Measurements from ENCODE around the gene CD58. TPM values are rescaled to one million over a fixed set of nuclear protein-coding genes. Genes with fewer than 3 reads are reported as not detected.

The CD58 gene
- total RNA-seq, 2 experiments from 2014 or later, result 8.1 to 8.2 TPM

DNA sequence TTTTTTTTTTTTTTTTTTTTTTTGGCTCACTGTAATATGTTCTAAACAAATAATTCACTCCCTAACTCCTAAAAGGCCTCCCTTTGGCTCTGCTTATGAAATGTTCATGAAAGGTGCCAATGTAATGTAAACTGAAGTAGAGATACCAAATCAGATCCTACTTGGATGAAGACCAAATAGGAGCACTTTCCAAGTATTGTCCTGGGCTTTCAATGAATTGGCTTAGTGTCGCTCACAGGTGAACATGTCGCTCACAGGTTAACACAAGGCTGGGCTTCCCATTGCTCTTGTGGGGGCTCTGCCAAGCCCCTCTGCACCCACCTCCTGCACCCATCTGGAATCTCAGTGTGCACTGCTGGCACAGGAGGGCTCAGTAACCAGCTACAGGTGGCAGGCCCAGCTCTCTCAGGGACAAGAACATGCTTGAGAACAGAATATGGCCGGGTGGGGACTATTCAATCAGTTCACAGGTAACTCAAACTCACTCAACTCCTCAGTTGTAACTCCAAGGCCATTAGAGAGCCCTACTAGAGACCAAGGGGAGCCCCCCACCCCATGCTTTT, 10.6 kb upstream of the CD58 start:
- H3K27me3 Mint-ChIP-seq, result no peaks in the 10 kb centered on the region
- H3K36me3 Mint-ChIP-seq, result no peaks in the 10 kb centered on the region
- H3K9me3 Mint-ChIP-seq, result no peaks in the 10 kb centered on the region
- no peak overlapping the region for H3K4me3 Mint-ChIP-seq
- H3K4me1 Mint-ChIP-seq, result peaks cover 6% of the 10 kb centered on the region
- DNase-seq, result no peak
- H3K27ac Mint-ChIP-seq, result no peak overlapping the region

DNA sequence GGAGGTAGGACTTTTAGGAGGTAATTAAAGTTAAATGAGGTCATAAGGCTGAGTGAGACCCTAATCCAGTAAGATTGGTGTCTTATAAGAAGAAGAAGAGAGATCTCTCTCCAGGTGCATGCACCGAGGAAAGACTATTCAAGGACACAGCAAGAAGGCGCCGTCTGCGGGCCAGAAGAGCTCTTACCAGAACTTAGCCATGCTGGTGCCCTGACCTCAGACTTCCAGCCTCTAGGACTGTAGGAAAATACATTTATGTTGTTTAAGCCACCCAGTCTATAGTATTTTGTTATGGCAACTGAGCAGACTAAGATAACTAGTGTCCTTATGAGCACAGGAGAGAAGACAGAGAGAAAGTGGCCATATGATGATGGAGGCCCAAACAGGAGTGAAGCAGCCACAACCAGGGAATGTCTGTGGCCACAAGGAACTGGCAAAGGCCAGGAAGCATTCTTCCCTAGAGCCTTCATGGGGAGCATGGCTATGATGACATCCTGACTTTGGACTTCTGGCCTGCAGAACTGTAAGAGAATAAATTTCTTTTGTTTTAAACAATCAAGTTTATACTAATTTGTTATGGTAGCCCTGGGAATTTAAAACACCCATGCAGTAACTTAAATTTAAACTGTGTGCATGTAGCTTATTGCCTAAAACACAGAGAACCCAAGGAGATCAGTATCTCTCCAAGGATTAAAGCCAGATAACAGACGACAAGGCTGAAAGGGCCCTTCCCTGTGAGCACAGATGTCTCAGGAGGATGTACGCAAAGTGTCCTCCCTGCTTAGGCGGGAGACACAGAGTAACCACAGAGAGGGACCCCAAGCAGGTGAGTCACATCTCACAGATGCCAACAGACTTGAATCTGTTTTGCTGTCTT, 9.9 kb upstream of the CD58 start:
- no peaks in the 10 kb centered on the region for H3K36me3 Mint-ChIP-seq
- peaks cover under 1% of the 10 kb centered on the region for H3K4me1 Mint-ChIP-seq
- H3K4me3 Mint-ChIP-seq, result no peak overlapping the region
- no peak overlapping the region for H3K27ac Mint-ChIP-seq
- H3K9me3 Mint-ChIP-seq, result no peaks in the 10 kb centered on the region
- DNase-seq, result no peak
- H3K27me3 Mint-ChIP-seq, result no peaks in the 10 kb centered on the region

DNA sequence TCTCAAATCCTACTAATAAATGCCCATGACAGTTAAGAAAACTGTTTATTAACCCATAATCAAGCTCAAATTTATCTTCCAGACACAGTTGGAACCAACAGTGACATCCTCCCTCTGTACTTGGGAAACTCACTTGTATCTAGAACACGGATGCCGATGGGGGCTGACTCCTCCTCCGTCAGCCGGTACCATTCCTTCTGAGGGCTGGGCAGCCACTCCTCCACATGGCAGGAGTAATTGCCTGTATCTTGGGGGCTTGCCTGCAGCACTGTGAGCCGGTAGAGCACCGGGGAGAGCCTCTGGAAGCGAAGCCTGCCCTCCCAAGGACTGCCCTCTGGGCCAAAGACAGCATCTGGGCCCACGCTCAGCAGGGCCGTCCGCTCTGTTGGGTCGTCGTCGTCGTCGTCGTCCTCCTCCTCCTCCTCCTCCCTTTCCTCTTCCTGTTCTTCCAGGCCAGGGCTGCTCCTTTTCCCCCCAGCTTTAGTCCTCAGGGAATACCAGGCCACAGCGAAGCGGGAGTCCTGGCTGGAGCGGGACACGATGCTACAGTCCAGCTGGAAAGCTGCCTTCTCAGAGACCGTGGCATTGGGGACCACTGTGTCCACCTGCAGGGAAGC, 8.5 kb upstream of the CD58 start:
- no peak for DNase-seq
- no peaks in the 10 kb centered on the region for H3K36me3 Mint-ChIP-seq
- no peaks in the 10 kb centered on the region for H3K9me3 Mint-ChIP-seq
- H3K27ac Mint-ChIP-seq, result no peak overlapping the region
- peaks cover 5% of the 10 kb centered on the region for H3K4me1 Mint-ChIP-seq
- no peak overlapping the region for H3K4me3 Mint-ChIP-seq
- no peaks in the 10 kb centered on the region for H3K27me3 Mint-ChIP-seq

DNA sequence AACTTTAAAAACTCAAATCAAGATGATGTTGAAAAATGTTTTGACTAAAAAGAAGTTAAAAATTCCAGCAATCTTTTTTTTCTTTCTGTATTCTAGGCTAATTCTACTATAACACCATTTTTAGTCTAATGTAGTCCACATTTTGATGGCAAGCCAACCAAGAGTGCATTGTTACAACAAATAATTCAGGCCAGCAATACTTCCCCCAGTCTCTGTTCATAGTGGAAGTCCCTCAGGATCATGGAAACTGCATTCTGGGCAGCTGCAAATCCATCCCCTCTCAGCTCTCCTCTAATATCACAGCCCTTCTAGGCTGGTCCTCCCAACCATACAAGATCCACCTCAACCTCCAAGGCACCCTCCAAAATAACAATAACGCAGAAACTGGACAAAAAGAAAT, 7.8 kb upstream of the CD58 start:
- H3K4me3 Mint-ChIP-seq, result no peak overlapping the region
- no peaks in the 10 kb centered on the region for H3K9me3 Mint-ChIP-seq
- no peaks in the 10 kb centered on the region for H3K36me3 Mint-ChIP-seq
- peaks cover 5% of the 10 kb centered on the region for H3K4me1 Mint-ChIP-seq
- H3K27ac Mint-ChIP-seq, result no peak overlapping the region
- no peak for DNase-seq
- peaks cover 5% of the 10 kb centered on the region for H3K27me3 Mint-ChIP-seq

DNA sequence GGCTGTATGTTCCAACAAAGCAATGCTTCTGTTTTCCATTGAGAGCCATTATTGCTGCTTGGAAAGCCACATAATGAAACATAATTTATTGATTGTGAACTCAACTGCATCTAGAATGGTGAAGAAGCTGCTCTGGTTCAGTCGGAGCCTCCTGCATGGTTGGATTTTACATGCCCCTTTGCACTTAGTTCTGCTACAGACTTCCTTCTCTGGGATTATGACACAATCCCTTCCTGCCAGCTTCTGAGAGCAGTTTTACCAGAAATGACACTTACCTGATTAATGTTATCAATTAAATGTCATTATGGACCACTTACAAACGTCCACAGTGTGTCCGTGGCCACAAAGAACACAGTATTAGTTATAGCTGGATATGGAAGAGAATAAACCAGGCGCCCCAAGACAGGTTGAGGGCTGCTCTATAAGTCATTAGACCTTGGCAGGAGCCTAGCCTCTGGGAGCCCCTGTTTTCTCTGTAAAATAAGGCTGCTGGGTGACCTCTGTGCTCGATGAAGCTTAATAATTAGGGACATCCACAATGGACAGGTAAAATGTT, 7.0 kb upstream of the CD58 start:
- Mint-ChIP-seq H3K36me3 (no peaks in the 10 kb centered on the region), H3K9me3 (no peaks in the 10 kb centered on the region), H3K27ac (no peak overlapping the region), H3K4me3 (no peak overlapping the region), H3K4me1 (peaks cover 5% of the 10 kb centered on the region), H3K27me3 (peaks cover 5% of the 10 kb centered on the region)
- no peak for DNase-seq

DNA sequence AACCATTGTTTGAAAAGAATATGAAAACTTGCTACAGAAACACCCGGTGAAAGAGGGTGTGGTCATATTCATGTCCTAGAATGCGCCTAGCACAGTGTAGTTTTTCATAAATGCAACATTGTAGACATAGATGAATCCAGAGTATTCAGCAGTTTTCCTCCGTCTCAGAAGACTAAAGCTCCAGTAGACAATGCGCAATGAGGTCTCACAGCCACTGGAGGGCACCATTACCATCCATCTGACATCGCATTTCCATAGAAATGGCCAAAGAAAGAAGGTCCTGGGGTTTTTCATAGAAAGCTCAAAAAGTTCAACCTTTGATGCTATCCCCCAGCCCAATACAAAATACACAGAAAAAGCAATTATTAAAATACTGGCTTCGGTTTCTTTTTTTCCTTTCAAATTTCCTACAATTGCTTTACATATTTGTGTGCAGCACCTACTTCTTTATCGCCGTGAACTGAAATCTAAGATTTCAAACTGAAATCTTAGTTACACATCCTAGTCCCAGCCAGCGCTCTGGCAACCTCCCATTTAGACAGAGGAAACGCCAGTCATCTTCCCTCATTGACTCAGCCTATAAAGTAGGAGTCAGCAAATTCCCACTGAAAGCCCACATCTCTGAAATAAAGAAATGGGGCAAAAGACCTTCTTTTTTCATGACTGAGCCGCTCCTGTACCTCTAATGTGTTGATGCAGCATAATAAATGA, 3.9 kb upstream of the CD58 start:
- H3K4me1 Mint-ChIP-seq, result peaks cover 18% of the 10 kb centered on the region
- peaks cover 1% of the 10 kb centered on the region for H3K36me3 Mint-ChIP-seq
- no peaks in the 10 kb centered on the region for H3K9me3 Mint-ChIP-seq
- peak; percentile 43 for DNase-seq
- no peak overlapping the region for H3K27ac Mint-ChIP-seq
- no peak overlapping the region for H3K4me3 Mint-ChIP-seq
- peaks cover 15% of the 10 kb centered on the region for H3K27me3 Mint-ChIP-seq

DNA sequence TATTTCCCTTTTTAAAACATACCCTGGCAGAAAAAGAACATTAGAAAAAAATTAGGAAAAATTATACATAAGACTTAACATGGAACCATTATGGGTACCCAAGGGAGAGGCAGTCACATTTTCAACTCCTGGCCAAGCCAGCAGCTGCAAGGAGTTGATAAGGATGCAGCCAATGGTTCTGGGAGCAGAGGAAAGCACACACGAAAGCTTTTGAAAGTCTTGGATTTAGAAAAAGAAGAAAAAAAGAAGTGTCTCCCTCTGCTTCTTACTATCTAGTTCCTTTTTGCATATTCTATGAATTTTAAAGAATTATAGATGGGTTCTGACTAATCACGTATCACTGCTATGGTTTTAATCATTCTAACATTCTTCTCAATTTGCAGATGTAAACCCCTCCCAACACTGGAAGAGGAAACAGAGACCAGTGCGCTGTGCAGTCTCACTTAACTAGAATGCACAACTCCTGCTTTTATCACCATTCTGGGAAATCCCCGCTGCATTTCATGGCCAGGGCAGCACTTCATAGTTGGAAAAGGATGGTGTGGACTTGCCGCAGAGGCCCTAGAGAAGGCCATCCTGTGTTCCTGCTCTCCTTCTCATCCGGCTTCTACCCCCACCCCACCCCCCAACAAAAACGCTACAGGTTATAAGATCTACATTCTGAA, 2.7 kb upstream of the CD58 start:
- Mint-ChIP-seq H3K4me3 (no peak overlapping the region), H3K9me3 (no peaks in the 10 kb centered on the region)

DNA sequence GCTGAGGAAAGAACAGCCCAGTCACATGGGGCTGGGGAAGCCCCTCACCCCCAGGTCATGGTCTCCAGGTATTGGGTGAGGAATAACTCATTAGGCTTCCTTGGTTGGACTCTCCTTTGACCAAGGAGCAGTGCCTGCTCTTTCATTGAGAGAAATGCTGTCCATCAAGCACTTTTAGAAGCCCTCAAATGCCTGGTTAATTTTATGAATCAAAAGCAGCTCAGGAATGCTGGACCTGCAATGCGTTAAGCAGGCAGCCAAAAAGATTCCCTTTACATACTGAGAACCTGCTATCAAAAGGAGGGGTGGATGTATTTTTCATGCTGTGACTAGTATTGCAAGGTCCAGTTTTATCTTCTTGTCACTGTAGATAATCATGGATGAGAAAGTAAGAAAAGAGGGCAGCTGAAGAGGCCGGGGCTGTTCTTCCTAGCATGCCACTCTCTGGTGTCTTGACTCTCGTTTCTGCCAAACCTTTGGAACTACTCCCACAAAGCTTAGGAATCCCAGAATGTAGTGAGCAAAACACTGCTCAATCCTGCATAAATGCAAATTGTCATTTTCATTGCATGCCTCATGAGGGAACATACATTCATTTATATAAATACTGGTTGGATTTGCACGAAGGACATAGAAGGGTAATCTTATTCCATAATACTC, 2.1 kb upstream of the CD58 start:
- Mint-ChIP-seq H3K27ac (no peak overlapping the region), H3K27me3 (peaks cover 15% of the 10 kb centered on the region), H3K4me1 (peaks cover 30% of the 10 kb centered on the region), H3K4me3 (no peak overlapping the region), H3K36me3 (peaks cover 7% of the 10 kb centered on the region), H3K9me3 (no peaks in the 10 kb centered on the region)
- DNase-seq, result no peak

More for the DNA sequence above, 2.7 kb upstream of the CD58 start:
- no peak for DNase-seq
- H3K36me3 Mint-ChIP-seq, result peaks cover 7% of the 10 kb centered on the region
- no peak overlapping the region for H3K27ac Mint-ChIP-seq
- H3K27me3 Mint-ChIP-seq, result peaks cover 15% of the 10 kb centered on the region
- peaks cover 26% of the 10 kb centered on the region for H3K4me1 Mint-ChIP-seq

DNA sequence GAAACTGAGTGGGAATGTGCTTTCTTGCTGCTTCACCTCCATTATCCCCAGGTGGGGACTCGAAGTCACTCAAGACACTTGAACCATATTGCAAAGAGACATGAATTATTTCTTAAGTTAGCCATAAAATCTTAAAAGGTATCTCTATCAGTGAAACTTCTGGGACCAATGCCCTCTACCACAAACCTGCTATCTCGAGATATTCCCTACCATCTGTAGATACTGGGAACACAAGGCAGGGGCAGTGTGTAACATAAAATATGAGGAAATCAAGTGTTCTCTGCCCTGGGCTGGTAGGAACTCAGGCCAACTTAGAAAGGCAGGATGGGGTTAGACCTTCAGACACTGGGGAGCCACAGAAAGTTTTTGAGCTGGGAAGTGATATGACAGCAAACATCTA, 1.3 kb upstream of the CD58 start:
- Mint-ChIP-seq H3K9me3 (no peaks in the 10 kb centered on the region), H3K27ac (peak overlapping the region; percentile 61), H3K4me1 (peaks cover 32% of the 10 kb centered on the region), H3K36me3 (peaks cover 9% of the 10 kb centered on the region), H3K4me3 (peak overlapping the region; percentile 77), H3K27me3 (peaks cover 15% of the 10 kb centered on the region)
- no peak for DNase-seq

DNA sequence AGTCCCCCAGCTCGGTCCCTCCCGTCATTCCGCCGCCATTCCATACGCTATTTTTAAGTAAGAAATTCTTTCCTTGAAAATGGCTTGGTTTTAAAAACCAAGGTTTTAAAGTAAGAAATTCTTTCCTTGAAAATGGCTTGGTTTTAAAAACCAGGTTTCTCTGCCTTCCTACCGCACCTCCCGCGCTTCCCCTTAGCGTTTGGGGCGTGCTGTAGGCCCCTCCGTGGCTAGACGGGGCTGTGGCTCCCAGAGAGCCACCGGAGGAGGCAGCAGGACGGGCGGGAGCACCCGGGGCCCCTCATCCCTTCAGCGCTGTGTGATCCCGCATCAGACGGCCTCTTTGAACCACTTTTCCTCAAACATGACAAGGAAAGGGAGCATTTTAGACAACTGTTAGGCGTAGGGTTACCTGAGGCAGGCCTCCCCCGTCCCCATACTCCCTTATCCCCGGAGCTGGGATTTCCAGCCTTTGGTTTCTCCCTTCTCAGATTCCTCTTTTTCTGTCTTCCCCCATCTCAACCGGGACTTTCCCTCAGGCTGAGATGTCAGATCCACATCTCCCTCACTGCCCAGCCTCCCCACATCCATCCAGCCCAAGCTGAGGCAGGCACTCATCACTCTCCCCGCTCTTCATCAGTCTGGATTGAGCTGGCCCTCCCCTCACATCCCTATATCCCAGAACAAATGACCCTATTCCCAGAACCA, 541 bp upstream of the CD58 start:
- Mint-ChIP-seq H3K4me3 (peak overlapping the region; percentile 77), H3K4me1 (peaks cover 32% of the 10 kb centered on the region), H3K9me3 (no peaks in the 10 kb centered on the region), H3K27me3 (peaks cover 15% of the 10 kb centered on the region), H3K27ac (peak overlapping the region; percentile 61), H3K36me3 (peaks cover 9% of the 10 kb centered on the region)
- DNase-seq, result no peak

DNA sequence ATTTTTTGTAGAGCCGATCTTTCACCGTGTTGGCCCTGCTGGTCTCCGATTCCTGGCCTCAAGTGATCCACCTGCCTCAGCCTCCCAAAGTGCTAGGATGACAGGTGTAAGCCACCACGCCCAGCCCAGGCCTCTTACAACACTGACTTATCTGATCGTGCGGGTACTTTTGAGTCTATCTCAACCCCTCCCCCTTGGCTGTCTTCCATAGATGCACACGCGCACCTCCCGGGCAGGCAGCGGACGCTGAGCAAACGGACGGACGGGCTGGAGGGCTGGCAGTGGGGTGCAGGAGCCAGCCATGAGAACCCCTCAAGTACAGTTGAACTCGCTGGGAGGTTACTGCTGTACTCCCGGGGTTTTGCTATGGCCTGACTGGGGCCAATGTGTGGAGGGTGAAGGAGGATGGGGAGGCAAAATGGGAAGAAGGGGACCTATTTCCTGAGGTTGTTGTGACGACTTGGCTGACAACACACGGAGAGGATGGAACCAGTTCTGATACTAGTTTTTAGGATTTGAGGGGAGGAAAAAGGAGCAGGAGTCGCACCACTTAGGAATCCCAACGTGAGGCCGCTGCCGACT, 959 bp downstream of the CD58 start:
- DNase-seq, result no peak
- H3K9me3 Mint-ChIP-seq, result peaks cover 2% of the 10 kb centered on the region
- peaks cover 15% of the 10 kb centered on the region for H3K27me3 Mint-ChIP-seq
- peak overlapping the region; percentile 77 for H3K4me3 Mint-ChIP-seq
- peaks cover 11% of the 10 kb centered on the region for H3K36me3 Mint-ChIP-seq
- peaks cover 30% of the 10 kb centered on the region for H3K4me1 Mint-ChIP-seq
- peak overlapping the region; percentile 65 for H3K27ac Mint-ChIP-seq

DNA sequence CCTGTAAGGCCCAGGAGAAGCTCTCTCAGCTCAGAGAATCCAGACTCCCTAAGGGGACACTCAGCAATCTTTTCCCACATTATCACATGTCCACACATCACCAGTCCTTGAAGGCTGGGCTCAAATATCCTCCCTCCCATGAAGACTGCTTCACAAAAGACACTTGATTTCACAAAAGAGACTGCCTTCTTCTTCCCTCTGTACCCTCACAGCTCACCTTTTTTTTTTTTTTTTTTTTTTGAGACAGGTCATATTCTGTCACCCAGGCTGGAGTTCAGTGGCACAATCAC, 1.5 kb downstream of the CD58 start:
- Mint-ChIP-seq H3K9me3 (peaks cover 5% of the 10 kb centered on the region), H3K4me1 (peaks cover 30% of the 10 kb centered on the region), H3K27ac (no peak overlapping the region), H3K36me3 (peaks cover 15% of the 10 kb centered on the region), H3K27me3 (peaks cover 15% of the 10 kb centered on the region), H3K4me3 (peak overlapping the region; percentile 77)
- DNase-seq, result no peak

DNA sequence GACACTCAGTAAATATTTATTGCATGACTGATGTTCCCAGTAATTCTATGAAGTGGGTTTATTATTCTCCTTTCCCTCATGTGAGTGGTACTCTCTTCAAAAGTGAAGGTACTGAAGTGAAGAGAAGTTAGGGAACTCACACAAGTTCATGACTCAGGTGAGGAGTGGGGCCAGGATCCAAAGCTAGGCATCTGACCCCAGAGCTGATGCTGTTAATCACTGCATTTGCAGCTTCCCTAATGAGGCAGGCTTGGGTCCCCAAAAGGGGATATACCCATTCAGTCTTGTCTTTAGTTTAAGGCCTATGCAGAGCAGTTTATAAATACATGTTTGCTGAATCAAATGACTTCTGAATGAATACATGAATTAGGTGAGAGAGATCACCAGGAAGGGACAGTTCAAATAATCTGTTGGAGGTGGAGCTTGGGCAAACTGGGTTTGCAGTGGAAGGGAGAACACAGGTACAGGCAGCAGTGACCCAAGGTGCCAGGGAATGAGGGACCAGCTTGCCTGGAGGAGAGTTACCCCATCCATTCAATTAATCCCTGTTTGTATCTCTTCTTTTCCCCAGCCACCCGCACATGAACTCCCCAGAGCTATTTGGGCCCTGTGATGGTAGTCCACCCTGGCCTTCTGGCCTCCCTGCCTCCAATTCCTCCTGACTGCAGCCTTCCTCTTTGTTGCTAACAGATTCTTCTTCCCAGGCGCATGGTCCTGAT, 2.0 kb downstream of the CD58 start:
- peak overlapping the region; percentile 77 for H3K4me3 Mint-ChIP-seq
- H3K27ac Mint-ChIP-seq, result no peak overlapping the region
- H3K9me3 Mint-ChIP-seq, result peaks cover 9% of the 10 kb centered on the region
- peaks cover 11% of the 10 kb centered on the region for H3K27me3 Mint-ChIP-seq
- no peak for DNase-seq
- H3K4me1 Mint-ChIP-seq, result peaks cover 30% of the 10 kb centered on the region
- peaks cover 20% of the 10 kb centered on the region for H3K36me3 Mint-ChIP-seq

All from activated naive CD8-positive, alpha-beta T cell treated with anti-CD3 and anti-CD28 coated beads for 36 hours (primary cell).